Cerebellar nuclear complex (tissue), 1 donor: Measurements from ENCODE around the gene AVPR2.

ENCODE experiments used
- DNase-seq, 2 experiments: peaks; one replicate each; lab custom pipeline; 2025; lab: John Stamatoyannopoulos, UW

AVPR2 gene

GRCh38 chrX:153903991-153904957 lies at the start of gene AVPR2:
TSS of gene AVPR2 (plus strand) at chrX:153904673. CDS start at chrX:153905146, 473 bp downstream.
- DNase-seq, result no peak

- DNase-seq, result no peak
Observed at GRCh38 chrX:153854702-153855101, 49.8 kb upstream of the AVPR2 start.

GRCh38 chrX:153857348-153857903 lies 47.0 kb upstream of the AVPR2 start:
- no peak for DNase-seq

- DNase-seq, result no peak
Observed at GRCh38 chrX:153861151-153861550, 43.3 kb upstream of the AVPR2 start.

GRCh38 chrX:153861733-153862310 lies 42.7 kb upstream of the AVPR2 start:
- DNase-seq, result peak in 1 of 2 experiments; percentile 44

GRCh38 chrX:153862369-153863250 lies 41.9 kb upstream of the AVPR2 start:
- DNase-seq, result no peak

- no peak for DNase-seq
Observed at GRCh38 chrX:153863251-153863991, 41.1 kb upstream of the AVPR2 start.

- DNase-seq, result no peak
Observed at GRCh38 chrX:153864101-153864500, 40.4 kb upstream of the AVPR2 start.

GRCh38 chrX:153864561-153865320 lies 39.7 kb upstream of the AVPR2 start:
- DNase-seq, result no peak

GRCh38 chrX:153865321-153865580 lies 39.2 kb upstream of the AVPR2 start:
- no peak for DNase-seq

- DNase-seq, result no peak
Observed at GRCh38 chrX:153865685-153866084, 38.8 kb upstream of the AVPR2 start.

GRCh38 chrX:153866302-153867019 lies 38.0 kb upstream of the AVPR2 start:
- no peak for DNase-seq

- no peak for DNase-seq
Observed at GRCh38 chrX:153867139-153867538, 37.3 kb upstream of the AVPR2 start.

- no peak for DNase-seq
Observed at GRCh38 chrX:153867671-153868070, 36.8 kb upstream of the AVPR2 start.

GRCh38 chrX:153868576-153869472 lies 35.6 kb upstream of the AVPR2 start:
- DNase-seq, result no peak

GRCh38 chrX:153869473-153870287 lies 34.8 kb upstream of the AVPR2 start:
- no peak for DNase-seq

- DNase-seq, result no peak
Observed at GRCh38 chrX:153870288-153870690, 34.2 kb upstream of the AVPR2 start.

- no peak for DNase-seq
Observed at GRCh38 chrX:153870791-153871360, 33.6 kb upstream of the AVPR2 start.
